Erythroblast (primary cell): Measurements from ENCODE around the gene MYO18B.

Source experiments
- DNase-seq, 2 experiments: peaks; one replicate each; lab custom pipeline; 2025; lab: John Stamatoyannopoulos, UW
- GATA1 ChIP-seq: IDR thresholded peaks from 2 replicates; pipeline ENCODE4 v1.6.1; 2011; ENCODE audit warnings: low read depth, mild to moderate bottlenecking, control low read depth, low read length, moderate library complexity
- POLR2A ChIP-seq: IDR thresholded peaks from 2 replicates; pipeline ENCODE4 v1.6.1; 2011; ENCODE audit warnings: mild to moderate bottlenecking, low read length

The MYO18B gene

DNA sequence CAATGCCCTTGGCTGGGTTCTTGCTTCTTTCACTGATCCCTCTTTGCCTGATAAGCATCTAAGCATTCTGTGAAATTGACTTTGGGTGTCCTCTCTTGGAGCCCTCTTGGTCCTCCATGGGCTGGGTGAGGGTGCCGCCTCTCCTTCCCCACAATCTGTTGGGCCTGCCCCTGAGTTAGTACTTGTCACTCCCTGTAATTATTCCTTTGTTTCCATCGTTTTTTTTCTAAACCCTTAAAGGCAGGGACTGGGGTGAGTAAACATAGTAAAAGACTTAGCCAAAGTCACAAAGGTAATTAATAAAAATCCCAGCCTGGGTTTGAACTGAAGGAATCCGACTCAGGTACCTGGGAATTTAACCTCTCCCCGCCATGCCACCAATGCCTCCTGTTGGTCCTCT is 188.1 kb downstream of the MYO18B start:
- DNase-seq: no peak
- no peak for TF ChIP-seq POLR2A
- TF ChIP-seq GATA1: no peak

DNA sequence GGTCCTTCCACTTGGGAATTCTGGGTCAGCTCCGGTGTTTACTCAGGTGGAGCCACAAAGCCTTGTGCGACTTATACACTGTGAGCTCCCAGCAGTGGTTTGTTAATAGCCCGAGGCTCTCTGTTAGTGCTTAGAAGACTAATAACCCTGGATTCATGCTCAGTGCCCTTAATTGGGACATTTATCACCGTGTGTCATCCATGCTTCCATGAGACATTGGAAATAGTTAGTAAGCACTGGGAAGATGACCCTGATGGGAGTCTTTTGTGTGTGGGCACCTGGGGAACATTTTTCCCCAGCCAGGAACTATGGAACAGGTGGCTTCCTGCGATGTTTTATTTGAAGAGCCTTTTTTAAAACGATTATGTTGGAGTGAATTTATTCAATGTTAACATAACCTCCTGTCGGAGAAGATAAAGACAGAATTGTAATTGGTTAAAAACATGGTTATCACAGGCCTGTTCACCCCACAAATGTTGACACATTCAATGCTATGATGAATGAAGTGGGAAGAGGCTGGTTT is 188.9 kb downstream of the MYO18B start:
- TF ChIP-seq POLR2A (no peak), GATA1 (no peak)

DNA sequence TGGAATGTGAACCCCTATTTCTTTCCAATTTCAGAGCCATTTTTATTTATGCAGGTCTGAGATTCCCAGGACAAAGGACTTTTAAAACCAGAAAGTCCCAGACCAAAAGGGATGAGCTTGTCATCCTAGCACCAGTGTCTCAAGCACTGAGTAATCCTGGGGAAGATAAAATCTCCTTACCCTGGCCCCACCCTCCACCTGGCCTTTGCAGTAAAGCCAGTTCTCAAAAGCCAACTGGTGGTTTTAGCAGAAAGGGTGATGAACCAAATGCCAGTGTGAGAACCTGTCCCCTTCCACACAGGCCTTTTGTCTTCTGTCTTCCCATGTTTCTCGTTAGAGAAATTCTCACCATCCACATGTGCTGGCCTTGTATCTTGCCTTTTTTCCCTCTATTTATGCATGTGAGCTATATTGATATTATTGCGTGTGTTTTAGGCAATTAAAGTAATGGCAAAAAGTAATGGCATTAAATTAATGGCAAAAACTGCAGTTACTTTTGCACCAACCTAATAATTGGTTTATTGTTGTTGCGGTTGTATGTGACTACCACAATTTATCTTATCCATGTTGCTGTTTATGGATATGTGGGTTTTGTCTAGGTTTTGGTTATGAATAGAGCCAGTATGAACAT is 191.3 kb downstream of the MYO18B start:
- no peak for DNase-seq
- TF ChIP-seq GATA1: no peak
- TF ChIP-seq POLR2A: no peak

More for the DNA sequence above, 188.9 kb downstream of the MYO18B start:
- no peak for DNase-seq

DNA sequence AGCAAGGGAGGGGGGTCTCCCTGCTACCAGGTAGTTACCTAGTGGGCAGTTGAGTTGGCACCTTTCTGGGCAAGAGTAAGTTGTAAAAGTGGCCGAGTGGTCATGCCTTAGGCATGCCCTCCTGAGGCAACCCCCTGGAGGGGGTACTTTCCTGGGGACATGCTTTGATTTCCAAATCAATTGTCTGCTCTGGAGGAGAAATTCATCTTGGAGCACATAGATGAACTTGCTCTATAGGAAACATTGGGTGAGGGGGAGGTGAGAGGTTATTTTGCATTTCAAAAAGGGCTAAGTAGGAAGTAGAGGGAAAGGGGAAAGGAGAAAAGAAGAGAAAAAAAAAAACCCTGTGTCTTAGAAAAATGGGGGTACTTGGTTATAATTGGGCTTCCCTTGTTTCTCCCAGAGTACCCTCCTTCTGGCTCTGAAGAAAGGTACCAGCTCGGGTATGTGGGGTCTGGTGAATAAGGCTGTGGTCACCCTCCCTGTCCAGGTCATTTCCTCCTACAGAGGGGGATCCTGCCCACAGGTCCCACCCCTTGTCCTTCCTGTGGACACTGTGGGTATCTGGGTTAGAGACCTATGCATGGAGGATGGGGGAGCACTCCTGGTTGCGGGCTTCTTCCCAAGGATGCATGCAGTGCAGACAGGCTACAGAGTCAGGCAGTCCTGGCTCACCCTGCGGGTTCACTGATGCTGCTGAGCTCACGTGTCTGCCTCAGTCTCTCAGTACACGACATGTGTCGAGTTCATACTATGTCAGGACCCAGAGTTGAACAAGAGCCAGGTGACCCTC is 193.5 kb downstream of the MYO18B start:
- no peak for TF ChIP-seq POLR2A
- no peak for TF ChIP-seq GATA1
- DNase-seq: no peak

DNA sequence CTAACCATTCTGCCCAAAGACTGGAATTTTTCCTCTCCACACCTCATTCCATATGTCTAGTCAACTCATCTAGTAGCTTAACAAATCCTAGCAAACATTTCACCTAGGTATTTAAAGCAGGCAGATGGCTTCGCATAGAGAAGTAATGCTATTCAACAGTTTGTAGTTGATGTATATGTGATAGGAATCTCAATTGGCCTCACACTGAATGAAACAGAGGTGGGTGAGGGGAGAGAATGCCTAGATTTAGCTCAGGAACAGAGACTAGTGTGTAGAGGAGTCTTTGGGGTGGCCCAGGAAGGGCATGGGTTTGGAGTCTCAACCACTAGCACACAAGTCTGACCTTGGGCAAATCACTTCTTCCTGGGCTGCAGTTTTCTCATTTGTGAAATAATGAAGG is 196.2 kb downstream of the MYO18B start:
- TF ChIP-seq POLR2A: no peak
- no peak for TF ChIP-seq GATA1
- no peak for DNase-seq

DNA sequence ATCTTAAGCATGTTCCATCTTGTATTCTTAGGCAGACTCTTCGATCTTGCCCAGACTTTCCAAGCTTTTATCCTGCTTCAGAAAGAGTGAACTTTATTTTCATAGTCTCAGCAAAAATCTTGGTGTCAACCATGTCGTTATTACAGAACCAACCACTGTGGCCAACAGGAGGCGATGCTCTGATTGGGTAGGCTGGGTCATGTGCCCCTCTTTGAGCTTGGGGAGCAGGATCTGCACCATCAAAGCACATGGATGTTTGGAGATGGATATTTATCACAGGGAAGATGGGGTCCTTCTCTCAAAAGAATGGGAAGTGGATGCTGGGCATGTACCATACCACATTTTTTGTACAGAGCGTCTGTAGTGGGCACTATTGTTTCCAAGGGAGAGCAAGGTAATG is 197.4 kb downstream of the MYO18B start:
- DNase-seq: no peak
- TF ChIP-seq POLR2A (no peak), GATA1 (no peak)

DNA sequence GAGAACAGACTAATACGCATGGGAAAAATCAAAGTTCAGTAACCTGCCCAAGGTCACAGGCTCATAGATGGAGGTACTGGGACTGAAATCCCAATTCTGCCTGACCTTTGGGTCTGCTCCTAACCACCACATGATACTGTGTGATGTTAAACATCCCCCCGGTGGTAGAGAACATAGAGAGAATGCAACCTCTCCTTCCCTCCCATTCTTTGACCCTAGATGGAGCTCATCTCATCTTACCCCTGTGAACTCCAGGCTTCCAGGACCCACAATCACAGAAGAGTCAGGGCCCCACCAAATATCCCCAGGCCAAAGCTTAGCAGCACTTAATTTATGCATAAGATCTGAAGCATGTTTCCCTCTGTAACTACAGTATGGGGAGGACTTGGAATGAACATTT is 198.5 kb downstream of the MYO18B start:
- DNase-seq: no peak
- TF ChIP-seq GATA1 (no peak), POLR2A (no peak)

DNA sequence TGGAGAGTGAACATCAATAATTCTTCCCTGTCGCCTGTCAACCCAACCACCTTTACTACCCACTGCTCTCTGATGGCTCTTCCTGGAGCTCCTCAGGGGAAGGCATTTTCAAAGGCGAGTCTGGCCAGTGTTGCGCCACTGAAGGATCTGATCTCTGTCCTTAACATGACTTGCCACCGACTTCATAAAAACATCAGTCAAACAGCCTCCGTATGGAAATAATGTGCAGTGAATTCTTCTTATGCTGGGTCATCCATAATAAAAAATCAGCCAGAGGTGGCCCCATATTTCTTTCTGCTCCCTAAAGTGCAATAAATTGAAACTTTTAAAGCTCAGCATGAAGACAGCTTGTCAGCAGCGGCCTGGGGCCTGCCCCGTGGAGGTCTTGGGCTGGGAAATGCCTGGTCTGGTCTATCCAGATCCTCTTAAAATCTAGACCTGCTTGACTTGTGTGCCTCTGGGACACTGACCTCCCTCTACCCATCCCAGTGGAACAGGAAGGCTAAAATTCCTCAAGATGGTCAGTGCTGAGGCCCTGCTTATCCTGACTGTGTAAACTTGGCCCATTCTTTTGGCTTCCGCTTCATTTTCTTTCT is 199.5 kb downstream of the MYO18B start:
- DNase-seq: no peak
- TF ChIP-seq POLR2A (no peak), GATA1 (no peak)

DNA sequence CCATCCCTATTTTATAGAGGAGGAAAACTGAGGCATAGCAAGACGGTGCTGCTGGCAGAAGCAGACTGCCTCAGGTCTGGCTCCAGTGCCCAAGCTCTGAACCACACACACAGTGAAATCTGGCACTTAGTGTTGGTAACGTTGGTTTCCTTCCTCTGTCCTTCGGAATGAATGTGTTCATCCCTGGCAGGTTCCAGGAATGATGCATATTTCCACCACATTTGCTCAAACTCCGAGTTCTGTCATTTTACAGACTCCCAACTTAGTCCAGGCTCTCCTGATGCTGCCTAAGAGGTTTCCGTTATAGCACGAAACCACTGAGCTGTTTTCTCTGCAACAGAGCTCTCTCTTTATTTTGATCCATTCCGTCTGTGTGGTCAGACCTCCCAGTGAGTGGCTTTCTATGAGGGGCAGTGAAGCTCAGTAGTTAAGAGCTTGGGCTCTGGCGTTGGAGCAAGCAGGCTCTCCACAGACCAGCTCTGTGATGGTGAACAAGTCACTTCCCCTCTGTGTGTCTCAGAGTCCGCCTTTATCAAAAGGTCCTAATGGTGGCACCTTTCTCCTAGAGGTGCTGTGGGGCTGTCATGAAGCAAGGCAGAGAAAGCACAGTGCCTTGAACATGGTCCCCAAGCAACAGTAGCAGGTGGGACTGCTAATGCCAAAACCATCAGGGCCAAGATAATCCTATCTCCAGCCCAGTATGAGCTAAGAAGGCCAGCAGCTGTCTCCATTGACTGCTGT is 200.3 kb downstream of the MYO18B start:
- DNase-seq: no peak
- TF ChIP-seq POLR2A (no peak), GATA1 (no peak)

DNA sequence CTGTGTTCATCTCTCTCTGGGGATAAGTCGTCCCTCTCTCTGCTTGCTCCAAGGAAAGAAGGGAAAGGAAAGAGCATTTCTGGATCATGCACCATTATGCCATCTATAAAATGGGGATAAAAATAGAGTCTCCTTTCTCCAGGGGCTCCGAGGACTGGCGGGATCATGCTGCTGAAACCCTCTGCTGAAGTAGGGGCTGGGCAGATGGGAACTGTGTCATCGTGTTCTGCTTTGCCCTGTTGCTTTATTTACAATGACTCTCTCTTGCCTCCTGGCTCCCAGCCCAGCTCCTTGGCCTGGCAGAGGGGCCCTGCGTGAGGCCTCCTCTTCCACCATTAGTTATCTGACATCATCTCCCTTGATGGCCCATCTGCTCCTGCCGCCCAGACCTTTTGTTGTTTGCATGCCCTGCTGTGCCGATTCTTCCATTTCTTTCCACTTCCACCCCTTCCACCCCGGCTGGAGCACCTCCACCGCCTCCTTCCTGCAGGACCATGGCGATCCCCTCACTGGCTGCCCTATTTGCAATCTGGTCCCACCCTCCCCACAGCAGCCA is 200.9 kb downstream of the MYO18B start:
- no peak for DNase-seq
- TF ChIP-seq POLR2A: no peak
- TF ChIP-seq GATA1: no peak

DNA sequence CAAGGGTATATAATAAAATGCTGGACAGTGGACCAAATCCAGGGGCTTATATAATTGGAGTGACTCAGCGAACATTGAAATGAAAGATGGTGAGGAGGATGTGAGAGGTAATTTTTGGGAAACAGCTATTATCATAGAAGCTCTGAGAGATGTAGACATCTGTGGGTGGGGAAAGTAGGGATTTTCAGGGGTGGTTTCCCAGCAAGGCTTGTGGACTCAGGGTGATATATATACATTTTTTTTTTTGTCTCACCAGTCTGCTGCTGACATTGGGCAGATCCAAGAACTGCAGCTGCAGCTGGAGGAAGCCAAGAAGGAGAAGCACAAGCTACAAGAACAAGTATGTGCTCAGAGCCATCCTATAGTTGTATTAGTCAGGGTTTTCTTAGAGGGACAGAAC is 208.1 kb downstream of the MYO18B start:
- no peak for TF ChIP-seq POLR2A
- no peak for TF ChIP-seq GATA1

DNA sequence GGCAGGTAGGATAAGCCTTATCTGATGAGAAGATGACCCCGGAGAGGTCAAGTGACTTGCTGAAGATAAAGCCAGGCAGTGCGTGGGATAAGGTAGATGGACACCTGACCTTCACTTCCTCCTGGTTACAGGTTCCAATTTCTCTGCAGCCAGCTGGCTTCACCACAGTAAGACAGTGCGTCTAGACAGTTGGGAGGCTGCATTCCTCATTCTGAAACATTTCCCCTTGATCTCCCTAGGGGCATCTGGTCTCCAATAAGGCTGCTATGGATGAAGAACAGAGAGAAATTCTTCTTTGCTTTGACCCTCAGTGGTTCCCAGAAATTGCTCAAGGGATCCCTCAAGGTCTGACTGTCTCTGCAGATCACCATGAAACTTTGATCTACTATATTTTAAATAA is 211.3 kb downstream of the MYO18B start:
- TF ChIP-seq GATA1 (no peak), POLR2A (no peak)
- DNase-seq: no peak

More for the DNA sequence above, 208.1 kb downstream of the MYO18B start:
- DNase-seq: no peak

DNA sequence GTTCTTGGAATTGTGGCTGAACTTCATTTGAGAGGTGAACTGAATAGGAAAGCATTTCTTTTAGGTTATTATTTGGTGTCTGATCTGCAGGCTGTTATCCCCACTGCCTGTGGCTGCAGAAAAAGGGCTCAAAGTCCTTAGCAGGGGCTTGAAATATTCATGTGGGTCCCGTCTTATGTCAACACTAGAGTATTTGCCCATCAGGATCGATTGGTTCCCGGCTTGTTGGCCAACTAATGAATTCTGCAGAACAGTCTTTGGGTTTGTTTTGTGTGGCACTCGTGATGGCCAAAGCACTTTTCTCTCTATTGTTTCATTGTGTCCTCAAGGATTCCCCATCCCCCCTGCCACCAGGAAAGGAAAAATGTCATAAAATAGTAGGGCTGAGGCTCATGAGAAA is 211.9 kb downstream of the MYO18B start:
- DNase-seq: no peak
- TF ChIP-seq POLR2A: no peak
- no peak for TF ChIP-seq GATA1

DNA sequence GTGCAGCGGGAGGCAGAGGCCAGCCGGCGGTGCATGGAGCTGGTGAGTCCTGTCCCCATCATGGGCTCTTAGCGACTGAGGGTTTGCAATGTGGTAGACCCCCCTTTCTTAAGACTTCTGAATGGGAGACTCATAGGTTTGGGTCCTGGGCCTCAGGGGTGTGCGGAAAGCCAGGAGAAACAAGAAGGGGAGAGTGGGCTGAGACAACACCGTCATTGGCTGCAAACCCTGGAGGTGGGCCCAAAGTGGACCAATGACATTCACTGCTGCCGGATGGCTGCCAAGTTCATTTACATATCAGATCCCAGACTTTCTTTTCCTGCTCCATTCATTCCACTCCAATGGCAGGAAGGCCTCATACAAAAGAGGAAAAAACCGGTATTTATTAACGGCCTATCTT is 213.3 kb downstream of the MYO18B start:
- DNase-seq: no peak
- TF ChIP-seq POLR2A (no peak), GATA1 (no peak)
